Measurements from ENCODE around the gene GRIN2A.

GRIN2A gene

DNA sequence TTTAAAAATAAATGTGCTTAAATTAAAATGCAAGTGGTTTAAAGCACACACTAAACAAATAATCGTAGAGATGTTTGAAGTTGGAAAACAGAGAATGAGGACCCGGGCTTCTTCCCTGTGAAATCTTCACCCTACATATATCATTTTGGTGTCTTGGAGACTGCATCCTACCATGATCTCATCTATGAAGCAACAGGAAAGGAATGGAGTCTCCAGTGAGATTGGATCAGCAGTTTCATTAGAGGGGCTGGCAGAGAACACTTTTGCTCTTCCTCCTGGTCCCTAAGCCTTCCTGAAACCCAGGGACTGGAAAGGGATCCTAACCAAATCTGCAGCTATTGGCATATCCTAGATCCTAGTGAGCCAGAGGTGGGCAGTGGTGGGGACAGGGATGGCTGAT lies 85.0 kb downstream of the GRIN2A start:
- WGBS (ENCODE audit: extremely low coverage, insufficient coverage, low lambda C conversion rate): no CpG with 5 or more reads among the region's 2 CpGs
- Histone ChIP-seq H3K56ac (ENCODE audit: low read length) (no peak overlapping the region), H3K27me3 (ENCODE audit: insufficient read depth, low read length, poor library complexity) (no peaks in the 10 kb centered on the region), H3K27ac (ENCODE audit: low read depth, low read length) (no peak overlapping the region), H3K4me3 (ENCODE audit: low read length) (no peak overlapping the region), H3K36me3 (ENCODE audit: control insufficient read depth, insufficient read depth, low read length) (no peaks in the 10 kb centered on the region), H3K79me2 (ENCODE audit: control insufficient read depth, insufficient read depth, low read length) (no peaks in the 10 kb centered on the region), H3K9ac (ENCODE audit: low read length) (no peak overlapping the region), H2BK15ac (replicated peaks; ENCODE audit: low read depth) (no peak overlapping the region), H3K79me1 (ENCODE audit: low read length) (no peaks in the 10 kb centered on the region), H3K4ac (ENCODE audit: low read depth, low read length) (no peak overlapping the region), H4K5ac (ENCODE audit: low read length) (no peak overlapping the region), H2BK120ac (ENCODE audit: low read depth, low read length) (no peak overlapping the region), H3K23ac (ENCODE audit: low read length) (no peak overlapping the region), H4K8ac (ENCODE audit: low read depth, low read length) (no peak overlapping the region), H2AK5ac (ENCODE audit: low read length) (no peak overlapping the region), H2BK5ac (ENCODE audit: low read length) (no peak overlapping the region), H3K4me1 (ENCODE audit: control insufficient read depth, low read depth, low read length) (no peaks in the 10 kb centered on the region), H3K18ac (ENCODE audit: low read length) (no peak overlapping the region), H3K4me2 (ENCODE audit: low read length) (no peak overlapping the region)
- DNase-seq: no peak

DNA sequence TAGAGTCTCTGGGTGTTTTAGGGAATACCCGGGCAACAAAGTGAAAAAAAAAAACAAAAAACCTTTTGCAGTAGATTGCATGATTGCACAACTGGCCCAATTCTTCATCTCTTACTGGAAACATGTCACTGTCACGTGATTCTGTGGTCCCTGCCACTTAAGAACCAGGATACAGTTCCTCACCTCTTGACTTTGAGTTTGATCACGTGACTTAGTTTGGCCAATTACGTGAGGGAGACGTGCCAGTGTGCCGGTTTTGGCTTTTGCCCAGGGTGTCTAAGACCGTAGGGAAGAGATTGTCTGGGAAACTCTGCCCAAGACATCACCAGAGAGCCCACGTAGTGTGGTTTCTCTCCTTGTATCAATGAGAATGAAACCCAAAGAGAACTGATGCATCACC lies 88.7 kb downstream of the GRIN2A start:
- no peak overlapping the region for H3K56ac ChIP-seq (ENCODE audit: low read length)
- no peak overlapping the region for H2AK5ac ChIP-seq (ENCODE audit: low read length)
- no peak overlapping the region for H3K4me3 ChIP-seq (ENCODE audit: low read length)
- H3K9ac ChIP-seq (ENCODE audit: low read length): no peak overlapping the region
- no peaks in the 10 kb centered on the region for H3K27me3 ChIP-seq (ENCODE audit: insufficient read depth, low read length, poor library complexity)
- H3K27ac ChIP-seq (ENCODE audit: low read depth, low read length): no peak overlapping the region
- no peaks in the 10 kb centered on the region for H3K79me2 ChIP-seq (ENCODE audit: control insufficient read depth, insufficient read depth, low read length)
- H3K4ac ChIP-seq (ENCODE audit: low read depth, low read length): no peak overlapping the region
- H3K4me2 ChIP-seq (ENCODE audit: low read length): no peak overlapping the region
- no peak overlapping the region for H2BK120ac ChIP-seq (ENCODE audit: low read depth, low read length)
- no CpG with 5 or more reads among the region's 8 CpGs for WGBS (ENCODE audit: extremely low coverage, insufficient coverage, low lambda C conversion rate)
- H3K36me3 ChIP-seq (ENCODE audit: control insufficient read depth, insufficient read depth, low read length): no peaks in the 10 kb centered on the region
- no peak overlapping the region for H2BK5ac ChIP-seq (ENCODE audit: low read length)
- DNase-seq: no peak
- H3K4me1 ChIP-seq (ENCODE audit: control insufficient read depth, low read depth, low read length): no peaks in the 10 kb centered on the region
- no peaks in the 10 kb centered on the region for H3K79me1 ChIP-seq (ENCODE audit: low read length)
- no peak overlapping the region for H3K23ac ChIP-seq (ENCODE audit: low read length)
- H2BK15ac ChIP-seq (replicated peaks; ENCODE audit: low read depth): no peak overlapping the region
- no peak overlapping the region for H4K5ac ChIP-seq (ENCODE audit: low read length)
- no peak overlapping the region for H4K8ac ChIP-seq (ENCODE audit: low read depth, low read length)
- no peak overlapping the region for H3K18ac ChIP-seq (ENCODE audit: low read length)

DNA sequence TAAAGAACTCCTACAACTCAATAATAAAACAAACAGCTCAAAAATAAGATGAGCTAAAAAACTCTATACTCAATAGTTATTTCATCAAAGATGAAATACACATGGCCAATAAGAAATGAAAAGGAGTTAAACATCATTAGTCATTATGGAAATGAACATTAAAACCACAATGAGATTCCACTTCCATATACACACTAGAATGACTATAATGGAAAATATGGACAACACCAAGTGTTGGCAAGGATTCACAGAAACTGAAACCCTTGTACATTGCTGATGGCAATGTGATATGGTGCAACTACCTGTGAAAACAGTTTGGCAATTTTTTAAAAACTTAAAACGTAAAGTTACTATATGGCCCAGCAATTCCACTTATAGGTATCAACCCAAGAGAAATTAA lies 91.4 kb downstream of the GRIN2A start:
- no peak overlapping the region for H3K4me2 ChIP-seq (ENCODE audit: low read length)
- no peak overlapping the region for H3K23ac ChIP-seq (ENCODE audit: low read length)
- H3K36me3 ChIP-seq (ENCODE audit: control insufficient read depth, insufficient read depth, low read length): no peaks in the 10 kb centered on the region
- H3K9ac ChIP-seq (ENCODE audit: low read length): no peak overlapping the region
- no peak overlapping the region for H3K27ac ChIP-seq (ENCODE audit: low read depth, low read length)
- no peak overlapping the region for H4K5ac ChIP-seq (ENCODE audit: low read length)
- no peak overlapping the region for H4K8ac ChIP-seq (ENCODE audit: low read depth, low read length)
- DNase-seq: no peak
- H3K27me3 ChIP-seq (ENCODE audit: insufficient read depth, low read length, poor library complexity): no peaks in the 10 kb centered on the region
- H3K56ac ChIP-seq (ENCODE audit: low read length): no peak overlapping the region
- H3K4ac ChIP-seq (ENCODE audit: low read depth, low read length): no peak overlapping the region
- H3K79me2 ChIP-seq (ENCODE audit: control insufficient read depth, insufficient read depth, low read length): no peaks in the 10 kb centered on the region
- H2BK120ac ChIP-seq (ENCODE audit: low read depth, low read length): no peak overlapping the region
- WGBS (ENCODE audit: extremely low coverage, insufficient coverage, low lambda C conversion rate): no CpG with 5 or more reads among the region's 1 CpG
- H2BK5ac ChIP-seq (ENCODE audit: low read length): no peak overlapping the region
- peaks cover 5% of the 10 kb centered on the region for H3K4me1 ChIP-seq (ENCODE audit: control insufficient read depth, low read depth, low read length)
- no peak overlapping the region for H2AK5ac ChIP-seq (ENCODE audit: low read length)
- no peak overlapping the region for H2BK15ac ChIP-seq (replicated peaks; ENCODE audit: low read depth)
- no peak overlapping the region for H3K4me3 ChIP-seq (ENCODE audit: low read length)
- no peaks in the 10 kb centered on the region for H3K79me1 ChIP-seq (ENCODE audit: low read length)
- no peak overlapping the region for H3K18ac ChIP-seq (ENCODE audit: low read length)

DNA sequence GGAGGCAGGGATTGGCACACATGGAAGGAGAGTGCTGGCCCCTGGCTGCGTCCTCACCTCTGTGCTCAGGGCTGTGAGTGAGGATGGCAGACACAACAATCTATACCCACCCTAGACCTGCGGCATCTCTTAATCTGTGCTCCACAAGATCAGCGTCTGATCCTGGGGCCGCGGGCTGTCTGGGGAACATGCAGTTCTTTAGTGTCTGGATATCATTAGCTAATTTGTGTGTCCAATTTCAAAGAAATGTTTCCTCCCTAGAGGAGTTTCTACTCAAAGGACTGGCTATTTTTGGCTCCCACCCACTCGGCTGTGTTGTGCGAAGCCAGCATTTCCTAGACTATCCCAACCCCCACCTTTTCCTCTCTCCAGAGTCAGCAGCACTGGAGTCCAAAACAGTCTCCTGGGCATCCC lies 93.8 kb downstream of the GRIN2A start:
- DNase-seq: no peak
- Histone ChIP-seq H2AK5ac (ENCODE audit: low read length) (no peak overlapping the region), H2BK120ac (ENCODE audit: low read depth, low read length) (no peak overlapping the region), H3K4ac (ENCODE audit: low read depth, low read length) (no peak overlapping the region), H3K4me1 (ENCODE audit: control insufficient read depth, low read depth, low read length) (peaks cover 6% of the 10 kb centered on the region), H3K9ac (ENCODE audit: low read length) (no peak overlapping the region), H3K27ac (ENCODE audit: low read depth, low read length) (no peak overlapping the region), H3K18ac (ENCODE audit: low read length) (no peak overlapping the region), H2BK15ac (replicated peaks; ENCODE audit: low read depth) (no peak overlapping the region), H3K27me3 (ENCODE audit: insufficient read depth, low read length, poor library complexity) (no peaks in the 10 kb centered on the region), H3K36me3 (ENCODE audit: control insufficient read depth, insufficient read depth, low read length) (no peaks in the 10 kb centered on the region), H3K79me2 (ENCODE audit: control insufficient read depth, insufficient read depth, low read length) (no peaks in the 10 kb centered on the region), H3K56ac (ENCODE audit: low read length) (no peak overlapping the region), H2BK5ac (ENCODE audit: low read length) (no peak overlapping the region), H3K4me2 (ENCODE audit: low read length) (no peak overlapping the region), H4K8ac (ENCODE audit: low read depth, low read length) (no peak overlapping the region), H3K79me1 (ENCODE audit: low read length) (no peaks in the 10 kb centered on the region), H3K4me3 (ENCODE audit: low read length) (no peak overlapping the region), H4K5ac (ENCODE audit: low read length) (no peak overlapping the region), H3K23ac (ENCODE audit: low read length) (no peak overlapping the region)
- no CpG with 5 or more reads among the region's 7 CpGs for WGBS (ENCODE audit: extremely low coverage, insufficient coverage, low lambda C conversion rate)

DNA sequence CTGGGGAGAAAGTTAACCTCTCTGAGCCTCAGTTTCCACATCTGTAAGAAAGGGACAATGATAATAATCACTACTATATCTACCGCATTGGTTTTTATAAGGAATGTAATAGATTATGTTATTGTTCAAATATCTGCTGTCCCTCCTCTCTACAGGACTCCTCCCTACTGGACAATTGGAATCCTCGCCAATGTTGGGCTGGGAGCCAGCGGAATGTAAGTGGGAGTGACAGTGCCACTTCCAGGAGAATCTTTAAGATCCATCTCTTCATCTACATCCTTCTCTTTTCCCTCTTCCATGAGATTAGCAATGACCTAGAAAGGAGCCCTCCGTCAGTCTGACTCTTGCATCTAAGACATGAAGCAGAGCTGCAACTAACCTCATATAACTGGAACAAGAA lies 95.1 kb downstream of the GRIN2A start:
- H2AK5ac ChIP-seq (ENCODE audit: low read length): no peak overlapping the region
- H3K4me3 ChIP-seq (ENCODE audit: low read length): no peak overlapping the region
- no peaks in the 10 kb centered on the region for H3K27me3 ChIP-seq (ENCODE audit: insufficient read depth, low read length, poor library complexity)
- H4K5ac ChIP-seq (ENCODE audit: low read length): no peak overlapping the region
- H3K4ac ChIP-seq (ENCODE audit: low read depth, low read length): no peak overlapping the region
- no CpG with 5 or more reads among the region's 4 CpGs for WGBS (ENCODE audit: extremely low coverage, insufficient coverage, low lambda C conversion rate)
- no peaks in the 10 kb centered on the region for H3K79me2 ChIP-seq (ENCODE audit: control insufficient read depth, insufficient read depth, low read length)
- H3K79me1 ChIP-seq (ENCODE audit: low read length): no peaks in the 10 kb centered on the region
- no peak overlapping the region for H3K23ac ChIP-seq (ENCODE audit: low read length)
- H4K8ac ChIP-seq (ENCODE audit: low read depth, low read length): no peak overlapping the region
- no peak overlapping the region for H3K9ac ChIP-seq (ENCODE audit: low read length)
- no peak overlapping the region for H2BK120ac ChIP-seq (ENCODE audit: low read depth, low read length)
- H3K4me1 ChIP-seq (ENCODE audit: control insufficient read depth, low read depth, low read length): peaks cover 6% of the 10 kb centered on the region
- H3K27ac ChIP-seq (ENCODE audit: low read depth, low read length): no peak overlapping the region
- no peak overlapping the region for H2BK5ac ChIP-seq (ENCODE audit: low read length)
- H2BK15ac ChIP-seq (replicated peaks; ENCODE audit: low read depth): no peak overlapping the region
- H3K4me2 ChIP-seq (ENCODE audit: low read length): no peak overlapping the region
- H3K36me3 ChIP-seq (ENCODE audit: control insufficient read depth, insufficient read depth, low read length): no peaks in the 10 kb centered on the region
- no peak overlapping the region for H3K56ac ChIP-seq (ENCODE audit: low read length)
- DNase-seq: no peak
- H3K18ac ChIP-seq (ENCODE audit: low read length): no peak overlapping the region

DNA sequence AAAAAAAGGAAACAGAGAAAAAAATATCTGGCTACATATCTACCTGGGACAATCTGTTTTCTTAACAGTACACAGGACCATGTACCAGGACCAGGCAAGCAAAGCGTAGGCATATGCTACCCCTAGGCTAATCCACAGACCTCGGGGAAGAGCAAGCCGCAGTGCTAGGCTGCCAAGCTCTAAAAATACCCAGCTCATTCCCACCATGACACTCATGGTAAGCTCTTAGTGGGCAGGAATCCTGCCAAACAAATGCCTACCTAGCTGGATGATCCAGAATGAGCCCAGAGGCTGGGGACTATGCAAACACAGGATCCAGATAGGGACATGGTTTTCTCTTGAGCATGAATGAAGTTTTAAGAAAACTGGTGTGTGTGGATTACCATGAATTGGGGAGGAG lies 95.6 kb downstream of the GRIN2A start:
- Histone ChIP-seq H3K4me2 (ENCODE audit: low read length) (no peak overlapping the region), H3K36me3 (ENCODE audit: control insufficient read depth, insufficient read depth, low read length) (no peaks in the 10 kb centered on the region), H2BK120ac (ENCODE audit: low read depth, low read length) (no peak overlapping the region), H3K79me2 (ENCODE audit: control insufficient read depth, insufficient read depth, low read length) (no peaks in the 10 kb centered on the region), H3K27me3 (ENCODE audit: insufficient read depth, low read length, poor library complexity) (no peaks in the 10 kb centered on the region), H4K5ac (ENCODE audit: low read length) (no peak overlapping the region), H3K18ac (ENCODE audit: low read length) (no peak overlapping the region), H3K27ac (ENCODE audit: low read depth, low read length) (no peak overlapping the region), H3K9ac (ENCODE audit: low read length) (no peak overlapping the region), H3K4me1 (ENCODE audit: control insufficient read depth, low read depth, low read length) (peaks cover 6% of the 10 kb centered on the region), H3K23ac (ENCODE audit: low read length) (no peak overlapping the region), H2BK5ac (ENCODE audit: low read length) (no peak overlapping the region), H4K8ac (ENCODE audit: low read depth, low read length) (no peak overlapping the region), H2BK15ac (replicated peaks; ENCODE audit: low read depth) (no peak overlapping the region), H3K4ac (ENCODE audit: low read depth, low read length) (no peak overlapping the region), H3K56ac (ENCODE audit: low read length) (no peak overlapping the region), H3K79me1 (ENCODE audit: low read length) (no peaks in the 10 kb centered on the region), H3K4me3 (ENCODE audit: low read length) (no peak overlapping the region), H2AK5ac (ENCODE audit: low read length) (no peak overlapping the region)
- no CpG with 5 or more reads among the region's 3 CpGs for WGBS (ENCODE audit: extremely low coverage, insufficient coverage, low lambda C conversion rate)
- no peak for DNase-seq
